T-helper 22 cell (primary cell): ENCODE data around the gene BCAS3.
"Not testable (repeated sequence)": the region's sequence is repeated elsewhere in the genome, so short reads cannot be mapped to it uniquely, and the experiment has no call there.

Experiments
- DNase-seq: peaks from one replicate; pipeline ENCODE4 v3.0.0-alpha.2; 2020; ENCODE audit warnings: low read depth

The BCAS3 gene

DNA sequence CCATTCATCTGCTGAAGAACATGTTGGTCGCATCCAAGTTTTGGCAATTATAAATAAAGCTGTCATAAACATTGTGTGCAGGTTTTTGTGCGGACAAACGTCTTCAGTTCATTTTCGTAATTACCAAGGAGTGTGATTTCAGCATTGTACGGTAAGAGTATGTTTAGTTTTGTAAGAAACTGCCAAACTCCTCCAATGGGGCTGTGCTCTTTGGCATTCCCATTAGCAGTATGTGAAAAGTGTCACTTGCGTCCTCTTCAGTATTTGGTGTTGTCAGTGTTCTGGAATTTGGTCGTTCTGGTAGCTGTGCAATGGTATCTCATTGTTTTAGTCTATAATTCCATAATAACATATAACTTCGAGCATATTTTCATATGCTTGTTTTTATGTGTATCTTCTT, 120.9 kb downstream of the BCAS3 start:
- no peak for DNase-seq

DNA sequence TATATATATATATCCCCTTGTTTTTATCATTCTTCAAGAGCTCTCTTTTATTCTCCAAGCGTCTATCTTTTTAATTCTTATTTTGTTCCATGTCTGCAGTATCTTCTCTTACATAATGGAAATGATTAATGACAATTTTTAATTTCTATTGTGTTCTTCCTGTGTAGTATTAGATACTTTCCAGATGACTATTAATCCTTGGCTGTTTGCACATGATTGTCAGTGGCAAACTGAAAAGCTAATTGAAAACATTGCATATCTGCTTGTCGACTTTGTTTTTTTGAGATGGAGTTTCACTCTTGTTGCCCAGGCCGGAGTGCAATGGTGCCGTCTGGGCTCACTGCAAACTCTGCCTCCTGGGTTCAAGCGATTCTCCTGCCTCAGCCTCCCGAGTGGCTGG, 124.7 kb downstream of the BCAS3 start:
- no peak for DNase-seq

DNA sequence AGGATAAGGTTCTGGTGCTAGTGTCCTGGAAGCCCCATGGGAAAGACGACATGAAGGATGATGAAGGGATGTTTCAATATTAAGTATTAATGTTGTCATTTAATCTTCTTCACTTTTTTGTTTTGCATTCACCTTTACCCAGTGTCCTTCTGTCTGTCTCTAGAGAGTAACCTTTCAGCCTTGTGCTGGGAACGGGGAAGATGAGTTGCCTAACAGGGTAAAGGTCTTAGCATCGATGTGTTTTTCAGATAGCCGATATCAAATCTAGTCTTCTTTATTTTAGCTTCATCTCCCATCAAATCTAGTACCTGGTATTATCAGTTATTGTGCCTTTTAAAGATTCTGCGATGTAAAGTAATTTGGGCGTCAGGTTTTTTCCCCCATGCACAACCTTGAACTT, 125.4 kb downstream of the BCAS3 start:
- no peak for DNase-seq

DNA sequence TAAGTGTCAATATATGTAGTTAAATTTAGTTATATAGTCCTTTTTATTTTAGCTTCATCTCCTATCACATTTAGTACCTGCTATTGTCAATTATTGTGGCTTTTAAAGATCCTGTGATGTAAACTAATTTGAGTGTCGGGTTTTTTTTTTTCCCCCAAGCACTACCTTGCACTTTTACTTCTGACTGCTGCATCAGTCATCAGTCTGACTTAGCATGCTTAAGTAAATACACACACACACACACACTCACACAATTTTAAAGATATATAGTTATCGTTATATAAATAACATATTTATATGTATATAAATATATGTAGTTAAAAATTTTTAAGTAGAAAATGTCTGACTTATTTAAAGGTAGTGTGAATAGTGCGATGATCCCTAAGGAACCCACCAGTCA, 127.2 kb downstream of the BCAS3 start:
- no peak for DNase-seq

DNA sequence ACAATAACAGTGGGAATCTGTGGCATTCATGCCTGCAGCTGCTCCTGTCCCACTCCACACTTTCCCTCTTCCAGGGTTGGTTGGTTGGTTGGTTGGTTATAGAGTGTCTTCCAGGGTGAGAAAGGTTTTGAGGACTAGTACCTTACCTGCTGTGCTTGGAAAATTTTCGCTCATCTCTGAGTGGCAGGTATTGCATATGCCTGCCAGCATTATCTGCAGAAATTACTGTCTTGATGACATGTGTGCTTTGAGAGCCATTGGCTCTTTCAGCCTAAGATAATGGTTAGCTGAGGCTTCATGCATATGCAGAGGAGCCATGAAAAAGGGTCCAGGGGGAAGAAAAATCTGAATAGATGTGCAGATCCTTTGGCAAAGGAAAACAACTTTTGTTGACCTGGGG, 131.8 kb downstream of the BCAS3 start:
- no peak for DNase-seq

DNA sequence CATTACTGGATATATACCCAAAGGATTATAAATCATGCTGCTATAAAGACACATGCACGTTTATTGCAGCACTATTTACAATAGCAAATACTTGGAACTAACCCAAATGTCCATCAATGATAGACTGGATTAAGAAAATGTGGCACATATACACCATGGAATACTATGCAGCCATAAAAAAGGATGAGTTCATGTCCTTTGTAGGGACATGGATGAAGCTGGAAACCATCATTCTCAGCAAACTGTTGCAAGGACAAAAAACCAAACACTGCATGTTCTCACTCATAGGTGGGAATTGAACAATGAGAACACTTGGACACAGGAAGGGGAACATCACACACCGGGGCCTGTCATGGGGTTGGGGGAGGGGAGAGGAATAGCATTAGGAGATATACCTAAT, 137.3 kb downstream of the BCAS3 start:
- not testable (repeated sequence) for DNase-seq

DNA sequence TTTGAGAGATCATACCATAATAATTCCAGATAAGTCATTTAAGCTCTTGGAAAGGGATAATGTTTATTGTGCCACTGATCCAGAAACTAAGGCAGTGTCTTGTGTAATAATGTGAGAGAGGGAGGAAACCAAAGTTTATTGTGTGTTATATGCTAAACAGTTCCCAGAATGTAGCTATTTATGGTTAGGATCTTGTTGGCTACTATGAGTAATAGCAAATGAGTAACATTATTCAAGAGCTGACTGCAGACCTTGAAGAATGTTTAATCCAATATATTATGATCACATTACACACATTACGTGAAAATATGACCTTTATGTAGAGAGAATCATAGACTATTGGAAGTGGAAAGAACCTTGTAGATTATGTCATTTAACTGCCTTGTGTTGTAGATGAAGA, 139.5 kb downstream of the BCAS3 start:
- DNase-seq, result no peak

DNA sequence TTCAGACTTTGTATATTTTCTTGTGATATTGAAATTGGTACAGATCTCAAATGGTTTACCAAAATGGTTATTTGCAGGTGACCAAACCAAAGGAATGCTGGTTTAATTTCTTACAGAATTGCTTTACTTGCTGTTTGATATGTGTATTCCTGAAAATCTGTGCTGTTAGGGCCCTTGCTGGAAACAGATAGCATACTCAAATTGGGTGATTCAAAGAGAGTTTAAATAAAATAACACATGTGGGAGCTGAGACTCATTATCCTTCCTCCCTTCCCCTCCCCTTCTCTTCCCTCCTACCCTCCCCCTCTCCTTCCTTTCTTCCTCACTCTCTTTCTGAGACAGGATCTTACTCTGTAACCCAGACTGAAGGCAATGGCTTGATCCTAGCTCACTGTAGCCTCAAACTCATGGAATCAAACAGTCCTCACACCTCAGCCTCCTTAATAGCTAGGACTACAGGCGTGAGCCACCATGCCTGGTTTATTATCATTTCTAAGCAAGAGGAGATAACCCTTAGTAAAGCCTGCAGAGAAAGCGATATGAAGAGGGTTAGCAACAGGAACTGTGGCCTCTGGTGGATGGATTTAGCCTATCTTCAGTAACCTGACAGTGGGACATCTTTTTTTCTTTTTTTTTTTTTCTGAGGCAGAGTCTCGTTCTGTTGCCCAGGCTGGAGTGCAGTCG, 141.9 kb downstream of the BCAS3 start:
- DNase-seq, result no peak

DNA sequence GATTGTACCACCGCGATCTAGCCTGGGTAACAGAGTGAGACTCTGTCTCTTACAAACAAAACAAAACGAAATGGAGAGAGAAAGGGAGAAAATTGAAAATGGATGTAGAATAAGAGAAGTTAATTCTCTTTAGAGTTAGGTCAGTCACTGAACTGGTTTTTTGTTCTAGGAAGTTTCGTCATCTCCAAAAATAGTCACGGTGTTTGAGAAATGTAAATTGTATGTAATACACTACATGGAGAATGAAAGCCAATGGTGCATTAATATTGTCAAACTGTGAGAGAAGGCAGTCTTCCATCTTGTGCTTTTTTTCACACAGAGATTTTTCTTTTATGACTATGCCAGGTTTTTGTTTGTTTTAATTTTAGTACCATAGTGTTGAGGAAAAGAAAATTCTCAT, 145.9 kb downstream of the BCAS3 start:
- DNase-seq, result no peak

DNA sequence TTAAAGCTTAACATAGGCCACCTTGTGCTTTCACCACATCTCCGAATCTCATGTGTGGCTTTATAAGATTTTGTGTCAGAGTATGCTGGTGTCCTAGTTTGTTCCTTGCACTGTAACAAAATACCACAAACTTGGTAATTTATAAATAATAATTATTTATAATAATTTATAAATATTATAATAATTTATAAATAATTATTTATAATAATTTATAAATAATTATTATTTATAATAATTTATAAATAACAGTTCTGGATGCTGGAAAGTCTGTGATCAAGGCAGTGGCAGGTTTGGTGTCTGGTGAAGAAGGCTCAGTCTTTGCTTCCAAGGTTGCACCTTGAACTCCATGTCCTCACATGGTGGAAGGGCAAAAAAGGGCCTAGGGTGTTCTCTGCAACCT, 147.7 kb downstream of the BCAS3 start:
- DNase-seq, result no peak

DNA sequence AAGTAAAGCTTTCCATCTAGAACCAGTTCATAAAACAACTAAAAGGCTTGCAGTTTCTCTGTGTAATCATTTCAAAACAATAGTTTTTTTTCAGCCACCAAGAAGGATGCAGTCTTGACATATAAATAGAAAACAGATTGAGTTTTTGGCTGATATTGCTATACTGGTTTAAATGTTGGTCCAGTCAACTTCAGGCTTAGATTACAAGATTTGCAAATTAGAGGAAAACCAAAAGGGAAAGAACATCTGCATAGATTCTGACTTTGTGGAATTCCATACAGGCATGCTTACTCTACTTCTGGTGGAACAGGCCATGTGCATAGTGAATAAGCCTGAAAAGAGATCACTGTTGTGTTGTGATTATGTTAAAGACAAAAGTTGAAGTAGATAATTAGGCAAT, 150.3 kb downstream of the BCAS3 start:
- DNase-seq, result no peak

DNA sequence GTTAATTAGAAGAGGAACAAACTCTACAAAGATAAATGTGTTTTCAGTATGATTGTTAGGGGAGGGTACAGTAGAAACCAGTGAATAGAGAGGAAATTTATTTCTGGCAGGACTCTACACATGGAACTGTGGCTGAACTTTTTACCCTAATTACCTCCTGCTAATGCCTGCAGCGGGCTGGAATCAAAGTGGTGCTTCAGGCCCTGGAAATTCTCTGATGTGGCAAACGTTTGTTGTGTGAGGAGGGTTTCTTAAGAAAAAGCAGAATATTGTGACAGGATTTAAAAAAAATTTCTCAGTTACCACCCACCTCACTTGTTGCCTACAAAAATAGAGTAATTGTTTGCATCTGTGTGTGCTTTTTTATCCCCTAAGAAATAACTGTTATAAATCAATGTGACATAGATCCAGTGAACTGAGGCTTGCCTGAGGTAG, 154.5 kb downstream of the BCAS3 start:
- DNase-seq, result no peak

DNA sequence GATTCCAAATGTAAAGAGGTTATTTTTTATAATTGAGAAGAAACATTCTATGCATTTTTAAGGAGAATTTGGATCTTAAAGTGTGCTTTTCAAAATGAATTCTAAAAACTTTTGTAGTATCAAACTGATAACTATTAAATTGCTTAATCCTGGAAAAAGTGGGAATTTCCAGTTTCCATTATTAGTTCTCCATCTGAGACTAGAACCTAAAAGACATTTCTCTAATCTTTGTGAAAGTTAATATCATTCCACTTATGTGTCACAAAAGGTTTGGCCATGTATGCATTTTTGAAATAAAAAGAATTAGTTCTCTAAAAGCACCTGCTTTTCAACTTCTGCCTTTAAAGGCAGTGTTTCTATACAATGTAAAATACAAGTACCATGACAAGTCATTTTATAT, 155.0 kb downstream of the BCAS3 start:
- no peak for DNase-seq

DNA sequence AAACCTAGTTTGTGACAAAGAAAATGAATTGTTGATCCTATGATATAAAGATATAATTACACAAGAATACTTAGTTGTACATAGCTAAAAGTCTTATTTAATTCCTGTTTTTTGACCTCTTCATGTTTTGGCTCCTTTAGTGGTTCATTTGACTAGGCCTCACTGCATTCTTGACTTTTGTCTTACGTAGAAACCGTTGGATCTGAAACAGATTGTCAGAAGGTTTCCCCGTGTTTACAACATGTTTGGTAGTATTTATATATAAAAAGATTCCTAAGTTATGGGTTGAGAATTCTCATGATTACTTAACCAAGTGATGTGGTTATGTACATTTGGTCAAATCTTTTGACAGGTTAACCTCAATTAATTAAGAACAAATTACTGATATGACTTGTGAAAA, 162.8 kb downstream of the BCAS3 start:
- no peak for DNase-seq

DNA sequence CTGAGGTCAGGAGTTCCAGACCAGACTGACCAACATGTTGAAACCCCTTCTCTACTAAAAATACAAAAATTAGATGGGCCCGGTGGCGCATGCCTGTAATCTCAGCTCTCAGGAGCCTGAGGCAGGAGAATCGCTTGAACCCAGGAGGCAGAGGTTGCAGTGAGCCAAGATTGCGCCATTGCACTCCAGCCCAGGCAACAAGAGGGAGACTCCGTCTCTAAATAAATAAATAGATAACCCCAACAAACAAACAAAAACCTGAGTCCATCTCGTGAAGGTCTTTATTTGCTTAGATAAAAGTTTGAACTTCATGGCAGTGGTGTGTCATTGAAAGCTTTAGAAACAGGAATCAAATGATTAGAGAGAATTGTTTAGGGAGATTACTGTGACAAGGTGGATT, 167.4 kb downstream of the BCAS3 start:
- DNase-seq, result no peak

DNA sequence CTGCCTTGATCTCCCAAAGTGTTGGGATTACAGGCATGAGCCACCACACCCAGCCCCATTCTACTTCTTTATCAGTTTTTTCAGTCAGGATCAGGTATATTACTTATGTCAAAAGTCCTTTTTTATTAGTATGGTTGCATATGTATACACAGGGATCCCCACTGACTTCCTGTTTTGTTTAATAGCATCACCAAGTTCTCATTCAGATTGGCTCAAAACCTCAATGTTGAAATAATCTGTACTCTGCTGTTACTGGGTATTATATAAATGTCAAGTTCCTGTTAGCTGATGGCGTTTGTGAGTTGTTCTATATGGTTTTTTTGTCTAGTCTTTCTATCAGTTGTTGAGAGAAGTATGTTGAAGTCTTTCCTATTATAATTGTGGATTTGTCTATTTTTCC, 168.5 kb downstream of the BCAS3 start:
- DNase-seq, result no peak

DNA sequence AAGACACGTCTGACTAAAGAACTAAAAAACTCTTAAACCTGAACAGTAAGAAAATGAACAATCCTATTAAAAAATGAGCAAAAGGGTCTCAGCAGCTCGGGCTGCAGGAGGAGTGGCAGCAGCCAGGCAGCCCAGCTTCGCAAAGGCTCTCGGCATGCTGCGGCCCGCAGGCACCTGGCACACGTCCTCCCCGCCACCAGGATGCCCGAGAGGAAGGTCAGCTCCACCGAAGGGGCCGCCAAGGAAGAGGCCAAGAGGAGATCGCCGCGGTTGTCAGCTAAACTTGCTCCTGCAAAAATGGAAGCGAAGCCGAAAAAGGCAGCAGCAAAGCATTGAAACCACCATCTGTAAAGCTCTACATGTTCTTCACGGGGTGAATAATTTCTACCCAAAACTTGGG, 173.5 kb downstream of the BCAS3 start:
- DNase-seq, result no peak

DNA sequence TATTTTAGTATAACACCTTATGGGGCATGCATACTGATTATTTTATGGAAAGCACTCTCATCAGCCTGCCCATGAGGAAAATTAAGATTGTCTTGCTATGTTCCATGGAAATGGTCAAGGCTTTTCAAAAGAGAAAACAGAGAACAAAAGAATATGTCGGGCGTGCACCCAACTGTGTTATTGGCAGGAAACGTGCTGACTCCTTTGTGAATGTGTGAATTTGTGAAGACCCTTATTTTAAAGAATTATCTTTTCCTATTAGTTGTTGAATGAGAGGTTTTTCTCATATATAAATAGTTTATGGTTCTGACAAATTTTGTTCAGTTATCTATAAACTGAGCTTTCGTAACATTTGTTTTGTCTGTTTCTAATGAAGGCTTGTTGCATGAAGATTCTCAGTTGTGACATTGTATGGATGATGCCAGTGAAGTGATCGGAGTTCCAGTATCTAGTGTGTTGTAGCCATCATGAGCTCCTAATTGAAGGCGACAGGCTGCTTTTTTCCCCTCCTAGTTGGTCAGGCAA, 180.0 kb downstream of the BCAS3 start:
- no peak for DNase-seq

DNA sequence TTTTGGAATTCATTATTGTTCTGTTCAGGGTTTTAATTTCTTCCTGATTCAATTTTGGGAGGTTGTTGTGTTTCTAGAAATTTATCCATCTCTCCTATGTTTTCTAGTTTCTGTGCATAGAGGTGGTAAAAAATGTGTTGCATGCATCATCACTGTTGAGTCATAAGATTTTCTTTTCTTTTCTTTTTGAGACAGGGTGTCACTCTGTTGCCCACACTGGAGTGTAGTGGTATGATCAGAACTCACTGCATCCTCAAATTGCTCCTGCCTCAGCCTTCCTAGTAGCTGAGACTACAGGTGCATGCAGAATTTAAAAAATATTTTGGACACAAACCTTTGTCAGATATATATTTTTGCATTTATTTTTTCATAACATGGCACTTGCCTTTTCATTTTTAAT, 184.8 kb downstream of the BCAS3 start:
- no peak for DNase-seq

DNA sequence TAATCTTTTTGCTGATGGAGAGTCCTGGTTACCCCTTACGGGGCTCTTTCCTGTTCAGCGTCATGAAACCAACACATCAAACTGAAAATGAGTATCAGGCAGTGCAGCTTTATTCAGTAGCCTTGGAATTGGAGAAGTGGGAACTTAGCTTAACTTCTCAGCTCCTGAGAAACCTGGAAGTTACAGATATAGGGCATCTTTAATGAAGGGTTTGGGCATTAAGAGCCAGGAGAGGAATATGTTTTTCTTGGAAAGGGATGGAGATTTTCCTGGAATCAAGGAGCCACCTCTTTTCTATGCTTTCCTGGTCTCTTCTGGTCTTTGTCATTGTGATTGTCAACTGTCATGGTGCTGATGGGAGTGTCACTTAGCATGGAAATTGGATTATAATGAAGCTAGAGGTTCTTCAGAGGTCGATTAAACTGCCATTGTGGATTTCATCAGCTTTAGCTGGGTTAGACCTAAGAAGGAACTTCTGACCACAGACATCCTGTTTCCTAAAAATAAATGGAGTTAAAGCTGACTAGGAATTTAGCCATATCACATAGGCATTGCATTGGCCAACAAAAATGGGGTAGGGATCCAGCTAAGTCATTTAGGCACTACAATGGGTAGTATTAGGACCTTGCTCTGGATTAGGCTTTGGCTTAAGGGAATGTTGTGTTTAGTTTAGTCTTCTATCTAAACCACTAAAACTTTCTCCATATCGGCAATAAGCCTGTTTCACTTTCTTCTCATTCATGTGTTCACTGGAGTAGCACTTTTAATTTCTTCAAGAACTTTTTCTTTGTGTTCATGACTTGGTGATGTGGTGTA, 186.4 kb downstream of the BCAS3 start:
- DNase-seq, result no peak

DNA sequence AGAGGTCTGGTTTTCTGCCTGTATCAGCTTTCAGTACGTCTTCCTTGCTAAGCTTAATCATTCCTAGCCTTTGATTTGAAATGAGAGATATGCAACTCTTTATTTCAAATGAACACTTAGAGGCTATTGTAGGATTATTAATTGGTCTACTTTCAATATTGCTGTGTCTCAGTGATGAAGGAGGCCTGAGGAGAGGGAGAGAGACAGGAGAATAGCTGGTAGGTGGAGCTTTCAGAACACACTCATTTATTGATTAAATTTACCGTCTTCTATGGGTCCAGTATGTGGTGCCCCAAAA, 187.0 kb downstream of the BCAS3 start:
- DNase-seq, result no peak

DNA sequence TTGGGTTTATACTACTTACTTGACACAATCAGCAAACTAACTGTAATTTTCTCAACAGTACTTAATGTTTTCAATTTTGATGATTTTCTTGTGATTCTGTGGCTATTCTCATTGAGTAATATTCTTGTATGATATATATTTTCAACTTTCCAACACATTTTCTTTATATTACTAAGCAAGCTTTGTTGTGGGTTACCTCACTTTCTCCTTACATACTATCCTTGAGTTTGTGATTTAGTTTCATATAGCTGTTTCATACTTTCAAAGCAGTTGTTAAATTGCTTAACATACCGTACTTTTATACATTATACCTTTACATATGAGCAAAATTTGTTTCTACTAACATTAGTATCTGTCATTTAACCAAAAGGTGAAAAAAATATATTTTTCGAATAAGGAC, 197.1 kb downstream of the BCAS3 start:
- DNase-seq, result no peak

DNA sequence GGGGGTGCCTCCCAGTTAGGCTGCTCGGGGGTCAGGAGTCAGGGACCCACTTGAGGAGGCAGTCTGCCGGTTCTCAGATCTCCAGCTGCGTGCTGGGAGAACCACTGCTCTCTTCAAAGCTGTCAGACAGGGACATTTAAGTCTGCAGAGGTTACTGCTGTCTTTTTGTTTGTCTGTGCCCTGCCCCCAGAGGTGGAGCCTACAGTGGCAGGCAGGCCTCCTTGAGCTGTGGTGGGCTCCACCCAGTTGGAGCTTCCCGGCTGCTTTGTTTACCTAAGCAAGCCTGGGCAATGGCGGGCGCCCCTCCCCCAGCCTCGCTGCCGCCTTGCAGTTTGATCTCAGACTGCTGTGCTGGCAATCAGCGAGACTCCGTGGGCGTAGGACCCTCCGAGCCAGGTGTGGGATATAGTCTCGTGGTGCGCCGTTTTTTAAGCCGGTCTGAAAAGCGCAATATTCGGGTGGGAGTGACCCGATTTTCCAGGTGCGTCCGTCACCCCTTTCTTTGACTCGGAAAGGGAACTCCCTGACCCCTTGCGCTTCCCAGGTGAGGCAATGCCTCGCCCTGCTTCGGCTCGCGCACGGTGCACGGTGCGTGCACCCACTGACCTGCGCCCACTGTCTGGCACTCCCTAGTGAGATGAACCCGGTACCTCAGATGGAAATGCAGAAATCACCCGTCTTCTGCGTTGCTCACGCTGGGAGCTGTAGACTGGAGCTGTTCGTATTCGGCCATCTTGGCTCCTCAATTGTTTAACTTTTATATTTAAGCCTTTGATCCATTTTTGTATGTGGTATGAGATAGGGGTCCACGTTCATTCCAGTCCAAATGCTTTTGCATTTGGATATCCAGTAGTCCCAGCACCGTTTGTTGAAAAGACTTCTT, 209.3 kb downstream of the BCAS3 start:
- not testable (repeated sequence) for DNase-seq
